GM21619 (cell line): ENCODE data around the gene PAFAH1B2.
"Not testable (repeated sequence)": the region's sequence is repeated elsewhere in the genome, so short reads cannot be mapped to it uniquely, and the experiment has no call there.

Experiments
- ATAC-seq: cut with Tn5 transposase; IDR thresholded peaks from one replicate; pipeline ENCODE4 v1.9.1; 2021; ENCODE audit not compliant: unreplicated experiment

Gene PAFAH1B2

DNA sequence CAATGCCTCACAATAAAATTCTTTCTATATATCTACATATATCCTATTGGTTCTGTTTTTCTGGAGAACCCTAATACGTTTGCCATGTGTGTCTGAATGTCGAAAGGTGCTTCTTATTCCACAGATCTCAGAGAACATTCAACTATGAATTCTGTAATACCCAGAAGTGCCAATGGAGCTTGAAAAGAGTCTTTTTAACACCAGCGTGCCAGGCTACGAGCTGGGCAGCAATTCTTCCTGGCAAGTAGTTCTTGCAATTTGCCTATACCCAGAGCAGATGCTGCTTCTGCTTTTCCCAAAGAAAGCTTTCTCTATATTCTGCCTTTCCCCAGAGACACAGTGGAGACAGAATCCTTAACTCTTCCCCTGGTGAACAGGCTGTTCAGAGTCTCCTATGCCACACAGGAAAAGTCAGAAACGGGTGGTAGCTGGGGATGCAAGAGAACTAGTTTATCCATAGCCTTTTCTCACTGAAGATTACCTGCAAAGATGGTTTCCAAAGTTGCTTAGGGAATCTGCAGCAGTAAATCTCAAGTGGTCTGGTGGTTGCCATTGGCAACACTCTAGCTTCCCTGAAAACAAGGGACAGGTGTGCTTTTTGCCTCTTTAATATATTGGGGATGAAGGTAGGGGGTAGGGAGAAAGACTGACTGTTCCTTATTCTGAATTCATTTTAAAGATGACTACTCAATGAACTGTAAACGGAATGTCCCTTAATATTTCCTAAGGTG is 16.8 kb upstream of the PAFAH1B2 start:
- no peak for ATAC-seq

DNA sequence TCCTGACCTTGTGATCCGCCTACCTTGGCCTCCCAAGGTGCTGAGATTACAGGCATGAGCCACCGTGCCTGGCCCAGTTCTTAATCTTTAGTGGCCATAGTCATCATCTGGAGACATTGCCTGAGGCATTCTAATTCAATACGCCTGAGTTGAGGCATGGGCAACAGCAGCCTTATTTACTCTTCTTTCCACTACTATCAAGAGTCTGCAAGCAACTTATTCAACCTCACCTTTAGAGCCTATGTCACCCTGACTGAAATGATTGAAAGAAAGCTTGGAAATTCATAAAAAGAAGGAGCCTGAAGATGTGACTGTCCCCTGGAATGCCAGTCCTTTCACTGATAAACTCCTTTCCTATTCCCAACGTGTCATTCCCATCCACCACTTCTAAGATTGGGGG is 15.8 kb upstream of the PAFAH1B2 start:
- no peak for ATAC-seq

DNA sequence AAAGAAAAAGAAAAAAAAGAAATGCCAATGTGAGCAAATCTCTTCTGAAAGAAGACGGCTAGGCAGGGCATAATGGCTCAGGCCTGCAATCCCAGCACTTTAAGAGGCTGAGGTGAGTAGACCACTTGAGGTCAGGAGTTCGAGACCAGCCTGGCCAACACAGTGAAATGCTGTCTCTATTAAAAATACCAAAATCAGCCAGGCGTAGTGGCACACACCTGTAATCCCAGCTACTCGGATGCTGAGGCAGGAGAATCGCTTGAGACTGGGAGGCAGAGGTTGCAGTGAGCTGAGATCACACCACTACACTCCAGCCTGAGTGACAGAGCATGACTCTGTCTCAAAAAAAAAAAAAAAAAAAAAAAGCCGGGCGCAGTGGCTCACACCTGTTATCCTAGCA is 13.7 kb upstream of the PAFAH1B2 start:
- not testable (repeated sequence) for ATAC-seq

DNA sequence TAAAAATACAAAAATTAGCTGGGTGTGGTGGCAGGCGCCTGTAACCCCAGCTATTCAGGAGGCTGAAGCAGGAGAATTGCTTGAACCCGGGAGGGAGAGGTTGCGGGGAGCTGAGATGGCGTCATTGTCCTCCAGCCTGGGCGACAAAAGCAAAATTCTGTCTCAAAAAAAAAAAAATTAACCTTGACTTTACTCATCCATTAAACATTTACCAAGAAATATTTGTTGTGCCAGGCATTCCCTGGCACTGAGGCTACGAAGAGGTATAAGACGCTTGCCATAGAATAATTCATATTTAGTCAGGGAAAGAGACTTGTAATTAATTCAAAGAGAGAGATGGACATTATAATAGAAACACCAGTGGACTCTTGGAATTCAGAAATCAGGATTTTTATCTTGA is 13.2 kb upstream of the PAFAH1B2 start:
- no peak for ATAC-seq

DNA sequence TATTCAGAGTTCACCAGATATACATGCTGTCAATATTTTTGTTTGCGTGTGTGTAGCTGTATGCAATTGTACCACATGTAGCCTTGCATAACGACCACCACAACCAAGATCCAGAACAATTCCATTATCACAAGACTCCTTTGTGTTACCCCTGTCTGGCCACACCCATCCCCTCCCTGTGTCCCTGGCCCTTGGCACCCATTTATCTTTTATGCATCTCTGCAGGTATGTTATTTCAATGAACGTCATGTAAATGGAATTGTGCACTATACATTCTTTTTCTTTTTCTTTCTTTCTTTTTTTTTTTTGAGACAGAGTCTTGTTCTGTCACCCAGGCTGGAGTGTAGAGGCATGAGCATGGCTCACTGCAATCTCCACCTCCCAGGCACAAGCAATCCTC is 9.7 kb upstream of the PAFAH1B2 start:
- no peak for ATAC-seq

DNA sequence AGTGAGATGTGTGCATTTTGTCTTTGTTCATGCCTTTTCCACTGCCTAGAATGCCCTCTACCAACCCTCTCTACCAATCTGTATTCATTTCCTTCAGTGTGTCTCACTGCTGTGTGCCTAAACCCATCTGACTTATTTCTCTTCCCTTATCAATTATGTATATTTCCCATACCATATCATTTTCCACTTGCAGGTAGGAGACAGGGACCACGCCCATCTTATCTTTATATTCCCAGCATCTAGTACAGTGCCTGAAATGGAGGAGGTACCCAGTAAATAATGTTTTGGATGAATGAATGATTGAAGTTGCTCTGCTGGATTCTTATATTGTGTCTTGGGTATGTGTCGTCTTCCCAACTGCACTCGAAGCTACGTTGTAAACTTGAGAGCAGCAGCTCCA is 9.1 kb upstream of the PAFAH1B2 start:
- ATAC-seq = not testable (repeated sequence)

DNA sequence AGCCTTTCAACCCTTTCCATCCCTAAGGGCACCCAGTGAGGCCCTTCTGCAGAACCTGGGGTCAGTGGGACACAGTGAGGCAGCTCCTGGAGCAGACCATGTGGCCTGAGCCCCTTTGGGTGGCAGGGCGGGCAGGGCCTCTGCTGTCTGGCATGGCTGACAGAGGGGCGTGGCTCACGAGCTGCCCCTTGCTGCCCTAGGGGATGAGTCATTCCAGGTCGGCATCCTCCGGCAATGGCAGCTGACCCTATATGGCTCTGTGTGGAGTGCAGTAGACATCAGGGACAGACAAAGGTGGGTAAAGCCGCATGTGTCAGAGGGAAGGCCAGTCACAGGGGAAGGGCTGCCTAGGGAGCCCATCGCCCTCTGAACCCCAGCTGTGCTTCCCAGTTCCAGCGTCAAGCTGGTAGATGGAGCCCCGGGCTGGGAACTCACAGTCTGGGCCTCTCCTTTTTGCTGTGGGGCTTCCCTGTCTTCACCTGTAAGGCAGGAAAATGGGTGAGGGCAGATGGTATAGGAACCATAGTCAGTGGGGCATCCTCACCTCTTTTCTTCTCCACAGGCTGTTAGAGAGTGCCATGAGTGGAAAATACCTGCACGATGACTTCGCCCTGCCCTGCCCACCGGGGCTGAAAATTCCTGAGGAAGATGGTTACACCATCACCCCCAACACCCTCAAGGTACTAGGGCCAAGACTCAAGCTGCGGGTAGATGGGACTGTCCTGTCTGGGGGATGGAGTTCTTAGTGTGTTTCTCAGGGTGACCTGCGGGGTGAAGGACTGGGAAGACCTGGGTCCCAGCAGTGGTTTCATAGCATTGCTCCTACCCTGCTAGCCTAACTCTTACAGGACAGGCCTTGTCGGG is 6.6 kb upstream of the PAFAH1B2 start:
- not testable (repeated sequence) for ATAC-seq

DNA sequence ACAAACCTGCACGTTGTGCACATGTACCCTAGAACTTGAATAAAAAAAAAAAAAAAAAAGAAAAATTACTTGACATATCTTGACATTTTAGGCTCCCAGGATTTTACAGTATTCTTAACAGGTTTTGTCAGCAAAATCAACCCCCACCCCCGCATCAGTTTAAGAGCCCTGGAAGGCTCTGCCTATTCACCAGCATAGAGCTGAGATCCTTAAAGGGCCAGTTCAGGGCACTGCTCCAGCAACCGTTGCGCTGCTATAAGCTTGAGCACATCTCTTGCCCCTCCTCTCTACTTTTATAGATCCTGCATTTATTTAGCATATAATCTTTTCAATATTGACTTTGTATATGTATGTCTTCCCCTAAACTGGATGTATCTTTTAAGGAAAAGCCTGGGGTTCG is 697 bp upstream of the PAFAH1B2 start:
- no peak for ATAC-seq

DNA sequence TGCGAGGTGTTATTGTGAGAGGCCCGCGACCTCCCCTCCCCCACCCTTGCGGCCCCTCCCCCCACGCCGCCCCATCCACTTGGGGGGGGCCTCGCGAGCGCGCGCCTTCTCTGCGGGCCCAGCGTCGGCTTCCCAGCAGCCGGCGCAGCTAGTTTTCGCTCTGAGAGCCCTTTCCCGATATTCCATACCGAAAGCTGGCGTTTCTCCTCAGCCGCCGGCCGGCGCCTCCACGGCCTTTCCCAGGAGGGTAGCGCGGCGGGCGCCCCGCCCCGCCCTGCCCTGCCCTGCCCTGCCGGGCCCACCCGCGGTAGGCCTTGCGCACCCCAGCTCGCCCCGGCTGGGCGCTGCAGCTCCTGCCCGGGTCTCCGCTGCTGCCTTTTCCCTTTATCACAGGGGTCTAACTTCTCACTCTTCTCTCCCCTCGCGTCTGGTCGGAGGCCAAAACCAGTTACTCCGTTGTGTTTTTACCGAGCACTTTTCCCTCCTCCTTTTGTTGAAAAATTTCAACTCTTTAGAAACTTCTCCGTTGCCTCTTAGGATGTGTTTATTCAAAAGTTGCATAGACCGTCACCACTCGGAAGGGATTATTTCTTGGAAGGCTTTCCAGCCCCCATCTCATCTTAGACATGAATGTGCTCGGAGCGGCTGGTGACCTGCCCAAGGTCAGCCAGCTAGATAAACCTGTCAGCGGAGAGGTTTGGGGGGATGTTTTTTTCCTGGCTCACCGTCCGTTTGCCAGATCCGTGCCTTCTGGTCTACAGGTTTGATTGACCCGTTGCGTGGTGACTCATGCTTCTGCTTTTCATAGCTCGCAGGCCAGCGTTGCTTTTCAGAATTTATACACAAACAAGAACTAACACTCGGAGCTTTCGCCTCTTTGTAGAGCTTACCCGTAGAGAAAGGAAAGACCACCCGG is 648 bp downstream of the PAFAH1B2 start:
- peak; percentile 49 for ATAC-seq

DNA sequence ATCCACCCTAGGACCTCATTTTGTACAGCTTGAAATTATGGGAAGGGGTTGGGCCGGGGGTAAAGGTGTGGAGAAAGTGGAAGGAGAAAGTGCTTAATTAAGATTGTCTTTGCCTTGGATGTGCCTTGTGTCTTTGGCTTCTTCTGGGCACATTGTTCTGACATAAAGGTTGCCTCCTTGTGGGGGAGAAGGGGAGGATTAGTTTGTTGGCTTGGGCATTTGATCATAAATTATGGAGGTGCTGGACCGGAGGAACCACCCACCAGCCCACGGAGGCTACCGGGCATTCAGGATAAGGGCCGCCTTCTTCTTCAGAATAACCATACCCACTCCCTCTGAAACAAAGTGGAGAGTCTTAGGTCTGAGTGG is 1.3 kb downstream of the PAFAH1B2 start:
- no peak for ATAC-seq

DNA sequence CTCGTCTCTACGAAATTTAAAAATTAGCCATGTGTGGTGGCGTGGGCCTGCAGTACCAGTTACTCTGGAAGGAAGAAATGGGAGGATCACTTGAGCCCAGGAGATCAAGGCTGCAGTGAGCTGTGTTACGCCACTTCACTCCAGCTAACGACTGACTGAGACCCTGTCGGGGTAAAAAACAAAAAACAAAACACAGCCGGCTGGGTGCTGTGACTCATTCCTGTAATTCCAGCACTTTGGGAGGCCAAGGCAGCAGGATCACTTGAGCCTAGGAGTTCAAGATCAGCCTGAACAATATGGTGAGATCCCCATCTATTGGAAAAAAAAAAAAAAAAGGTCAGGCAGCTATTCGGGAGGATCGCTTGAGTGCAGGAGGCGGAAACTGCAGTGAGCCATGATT is 2.4 kb downstream of the PAFAH1B2 start:
- ATAC-seq = no peak

DNA sequence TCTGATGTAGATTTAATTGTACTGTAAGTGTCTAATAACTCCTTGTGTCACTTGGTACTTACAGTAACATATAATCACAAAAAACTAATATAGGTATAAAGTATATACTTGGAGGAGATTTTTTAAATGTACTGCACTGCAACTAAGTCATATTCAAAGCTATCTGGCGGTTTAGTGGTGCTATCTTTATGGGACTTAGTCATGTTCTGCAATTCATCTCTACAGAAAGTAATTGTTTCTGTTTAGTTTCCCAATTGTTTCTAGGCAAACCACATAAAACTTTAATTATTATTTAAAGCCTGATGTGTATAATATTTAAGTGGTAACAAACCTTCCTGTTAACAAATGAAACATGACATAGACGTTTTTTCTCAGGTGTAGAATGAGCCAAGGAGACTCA is 8.0 kb downstream of the PAFAH1B2 start:
- no peak for ATAC-seq

DNA sequence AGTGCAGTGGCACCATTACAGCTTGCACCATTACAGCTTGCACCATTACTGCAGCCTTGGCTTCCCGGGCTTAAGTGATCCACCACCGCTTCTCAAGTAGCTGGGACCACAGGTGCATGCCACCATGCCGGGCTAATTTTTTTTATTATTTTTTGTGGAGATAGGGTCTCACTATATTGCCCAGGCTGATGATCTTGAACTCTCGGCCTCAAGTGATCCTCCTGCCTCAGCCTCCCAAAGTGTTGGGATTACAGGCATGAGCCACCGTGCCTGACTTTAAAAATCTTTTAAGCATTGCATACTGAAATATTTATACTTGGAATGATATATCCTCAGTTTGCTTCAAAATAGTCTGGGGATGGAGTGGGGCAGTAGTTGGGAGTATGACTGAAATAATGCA is 10.4 kb downstream of the PAFAH1B2 start:
- no peak for ATAC-seq

DNA sequence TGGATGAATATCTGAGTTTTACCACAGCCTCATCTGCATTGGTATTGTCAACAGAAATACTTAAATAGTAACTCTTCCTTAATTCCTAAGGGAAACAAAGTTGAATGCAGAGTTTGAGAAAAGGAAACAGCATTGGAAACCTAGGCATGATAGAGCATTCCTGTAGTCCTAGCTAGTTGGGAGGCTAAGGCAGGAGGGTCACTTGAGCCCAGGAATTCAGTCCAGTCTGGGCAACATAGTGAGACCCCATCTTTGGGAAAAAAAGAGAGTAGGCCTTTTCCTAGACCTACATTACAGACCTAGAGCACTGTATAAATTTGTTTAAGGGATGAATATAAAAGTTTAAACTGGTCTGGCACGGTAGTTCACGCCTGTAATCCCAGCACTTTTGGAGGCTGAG is 13.4 kb downstream of the PAFAH1B2 start:
- ATAC-seq = no peak

DNA sequence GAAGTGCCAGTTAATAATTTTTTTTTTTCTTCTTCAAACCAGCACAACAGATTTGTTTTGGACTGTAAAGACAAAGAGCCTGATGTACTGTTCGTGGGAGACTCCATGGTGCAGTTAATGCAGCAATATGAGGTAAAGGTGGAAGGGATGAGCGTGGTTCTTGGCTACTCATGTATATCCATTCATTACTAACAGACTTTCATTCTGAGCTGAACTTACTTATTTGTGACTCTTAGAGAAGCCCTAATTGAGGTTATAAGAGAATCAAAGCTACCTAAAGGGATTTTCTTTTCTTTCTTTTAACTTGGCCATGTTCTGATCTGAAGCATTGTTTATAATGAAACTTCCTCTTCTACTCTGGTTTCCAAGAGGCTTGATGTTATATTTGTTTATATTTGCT is 15.8 kb downstream of the PAFAH1B2 start:
- ATAC-seq = no peak

DNA sequence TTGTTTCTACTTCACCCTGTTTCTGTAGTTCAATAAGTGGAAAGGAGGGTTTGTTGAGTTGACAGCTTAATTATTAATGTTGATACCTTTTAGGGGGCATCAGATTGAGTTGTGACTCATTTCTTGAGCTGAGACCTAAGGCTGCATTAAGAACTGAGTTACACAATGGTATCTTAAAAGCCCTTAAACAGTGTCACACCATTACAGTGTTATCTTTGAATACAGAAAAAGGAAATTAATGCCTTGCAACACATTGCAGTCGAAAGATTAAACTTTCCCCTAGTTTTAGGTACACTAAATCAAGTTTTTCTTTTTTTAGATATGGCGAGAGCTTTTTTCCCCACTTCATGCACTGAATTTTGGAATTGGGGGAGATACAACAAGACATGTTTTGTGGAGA is 16.7 kb downstream of the PAFAH1B2 start:
- ATAC-seq = no peak

DNA sequence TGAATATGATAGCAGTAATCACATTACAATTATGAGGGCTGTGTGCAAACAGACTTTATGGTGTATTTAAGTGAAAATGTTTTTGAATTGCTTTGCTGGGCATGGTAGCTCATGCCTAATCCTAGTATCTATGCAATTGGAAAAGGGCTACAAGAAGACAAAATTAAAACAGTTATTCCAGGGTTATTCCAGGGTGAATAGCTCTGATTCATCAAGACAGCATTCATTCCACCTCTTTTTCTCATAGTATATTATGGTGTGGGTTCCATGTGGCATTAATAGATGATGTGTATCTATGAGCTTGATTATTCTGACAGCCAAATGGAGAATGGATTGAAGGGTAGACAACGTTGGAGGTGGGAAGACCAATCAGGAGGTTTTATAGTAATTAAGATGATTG is 22.4 kb downstream of the PAFAH1B2 start:
- ATAC-seq = no peak

DNA sequence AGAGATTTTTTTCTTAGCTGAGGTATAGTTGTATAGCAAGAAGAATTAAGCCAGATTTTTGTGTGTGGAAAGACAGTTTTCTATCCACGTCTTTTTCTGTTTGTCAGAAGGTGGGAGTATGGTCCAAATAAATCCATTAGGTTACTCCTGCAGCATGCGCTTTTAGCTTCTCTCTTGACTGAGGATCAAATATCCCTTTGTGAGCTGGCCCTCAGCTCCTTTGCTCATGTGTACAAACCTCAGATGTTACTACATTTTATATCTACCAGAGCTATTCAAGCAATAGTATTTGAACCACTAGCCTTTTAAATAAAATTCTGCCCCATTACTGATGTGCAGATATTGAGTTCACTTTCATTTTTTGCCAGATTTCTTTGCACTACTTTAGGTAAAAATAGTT is 25.6 kb downstream of the PAFAH1B2 start:
- ATAC-seq = no peak

DNA sequence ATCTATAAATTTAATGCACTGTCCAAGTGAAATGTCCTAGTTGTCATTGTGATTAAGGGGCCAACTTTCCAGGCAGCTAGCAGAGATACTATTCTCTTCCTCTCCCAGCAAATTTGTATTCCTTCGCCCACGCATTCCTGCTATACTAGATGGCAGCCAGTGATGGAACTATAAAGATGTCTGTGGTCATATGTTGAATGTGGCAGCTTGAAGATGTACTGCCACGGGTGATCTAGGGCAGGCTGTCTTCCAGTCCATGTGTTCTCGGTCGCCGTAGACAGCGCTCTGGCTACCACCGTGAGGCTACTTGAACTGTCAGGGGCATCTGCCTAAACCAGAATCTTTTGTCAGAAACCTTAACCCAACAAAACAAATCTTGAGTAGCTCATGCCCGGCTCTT is 26.1 kb downstream of the PAFAH1B2 start:
- ATAC-seq = no peak

DNA sequence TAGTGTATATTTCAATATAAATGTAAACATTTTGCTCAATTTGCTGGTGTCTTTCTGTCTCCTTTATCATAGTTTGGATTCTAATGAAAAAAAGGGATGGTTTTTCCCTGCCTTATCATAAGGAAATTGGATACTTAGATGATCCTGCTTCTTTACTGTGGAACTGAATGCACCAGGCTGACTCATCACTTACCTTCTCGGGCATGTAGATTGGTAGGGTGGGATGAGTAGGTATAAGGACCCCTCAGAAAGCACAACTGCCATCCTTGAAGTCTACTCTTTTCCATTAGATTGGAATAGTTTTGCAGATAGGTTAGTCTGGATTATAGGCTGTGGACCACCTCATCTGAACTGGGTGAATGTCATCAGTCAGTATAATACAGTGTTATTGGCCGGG is 26.9 kb downstream of the PAFAH1B2 start:
- no peak for ATAC-seq

DNA sequence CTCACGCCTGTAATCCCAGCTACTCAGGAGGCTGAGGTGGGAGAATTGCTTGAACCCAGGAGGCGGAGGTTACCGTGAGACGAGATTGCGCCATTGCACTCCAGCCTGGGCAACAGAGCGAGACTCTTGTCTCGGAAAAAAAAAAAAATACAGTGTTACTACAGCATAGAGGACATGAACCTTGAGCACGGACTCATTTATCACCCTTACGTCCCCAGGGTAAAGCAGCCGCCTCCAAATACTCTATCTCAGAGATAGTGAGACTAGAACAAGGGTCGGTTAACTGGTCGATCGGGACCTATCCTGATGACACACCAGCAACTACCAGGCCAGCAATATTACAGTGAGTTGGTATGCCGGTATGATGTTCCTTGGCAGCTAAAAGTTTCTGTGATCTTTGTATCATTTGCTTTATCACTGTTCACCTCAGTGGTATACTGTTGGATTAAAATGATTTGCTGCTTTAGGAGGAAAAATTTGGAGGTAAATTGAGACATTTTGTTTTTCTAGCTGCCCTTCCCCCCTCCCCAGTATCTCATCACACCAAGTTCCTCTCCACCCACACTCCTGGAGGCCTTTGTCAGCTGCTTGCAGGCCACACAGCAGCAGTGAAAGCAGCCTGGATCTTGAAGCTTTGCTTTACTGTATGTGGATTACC is 27.4 kb downstream of the PAFAH1B2 start:
- no peak for ATAC-seq
